Dermis microvascular lymphatic vessel endothelial cell (primary cell): ENCODE measurements around the gene PTPRG. TPM values are rescaled to one million over a fixed set of nuclear protein-coding genes. Genes with fewer than 3 reads are reported as not detected.
A peak's percentile ranks its signal among the peaks of the same experiment; 100 is the strongest.

ENCODE experiments used
- DNase-seq, 2 donors: peaks; one replicate each; pipeline versions ENCODE4 v3.0.0 to v3.0.0-alpha.2; 2010; ENCODE audit warnings: low read depth in 2 of 2
- total RNA-seq: library from RNA; depleted of rRNA; stranded (reverse); fragments of >200 nt; gene quantifications from 2 replicates; pipeline ENCODE4 v1.2.1, GENCODE V29; 2014

PTPRG gene
- total RNA-seq, 1 donor from 2014 or later = 8.6 TPM

GRCh38 chr3:62173939-62174515, 612.7 kb downstream of the PTPRG start:
- DNase-seq = no peak

GRCh38 chr3:62175161-62175560, 613.8 kb downstream of the PTPRG start:
- no peak for DNase-seq

GRCh38 chr3:62178032-62178431, 616.7 kb downstream of the PTPRG start:
- DNase-seq = no peak

GRCh38 chr3:62178739-62179600, 617.6 kb downstream of the PTPRG start:
- no peak for DNase-seq

GRCh38 chr3:62180514-62180913, 619.1 kb downstream of the PTPRG start:
- no peak for DNase-seq

GRCh38 chr3:62183087-62183486, 621.7 kb downstream of the PTPRG start:
- no peak for DNase-seq

GRCh38 chr3:62183969-62184368, 622.6 kb downstream of the PTPRG start:
- no peak for DNase-seq

GRCh38 chr3:62184559-62184958, 623.2 kb downstream of the PTPRG start:
- no peak for DNase-seq

- DNase-seq = peak in 1 of 2 donors; percentile 26
These were observed 625.7 kb downstream of the PTPRG start for GRCh38 chr3:62187022-62187431.

GRCh38 chr3:62188681-62189375, 627.5 kb downstream of the PTPRG start:
- DNase-seq = peak; percentile 41 to 73

- no peak for DNase-seq
These were observed 628.0 kb downstream of the PTPRG start for GRCh38 chr3:62189376-62189698.

- DNase-seq = no peak
These were observed 631.5 kb downstream of the PTPRG start for GRCh38 chr3:62192891-62193290.

- DNase-seq = no peak
These were observed 632.4 kb downstream of the PTPRG start for GRCh38 chr3:62193586-62194345.

GRCh38 chr3:62197350-62198012, 636.1 kb downstream of the PTPRG start:
- no peak for DNase-seq

GRCh38 chr3:62199126-62199525, 637.8 kb downstream of the PTPRG start:
- no peak for DNase-seq

- DNase-seq = peak; percentile 5 to 51
These were observed 640.2 kb downstream of the PTPRG start for GRCh38 chr3:62201438-62202035.

- DNase-seq = no peak
These were observed 641.8 kb downstream of the PTPRG start for GRCh38 chr3:62203152-62203551.

- no peak for DNase-seq
These were observed 642.2 kb downstream of the PTPRG start for GRCh38 chr3:62203561-62203960.

GRCh38 chr3:62207197-62207596, 645.8 kb downstream of the PTPRG start:
- no peak for DNase-seq

GRCh38 chr3:62208385-62208784, 647.0 kb downstream of the PTPRG start:
- no peak for DNase-seq

GRCh38 chr3:62209101-62209500, 647.7 kb downstream of the PTPRG start:
- DNase-seq = no peak
